NK-92 (cell line): Measurements from ENCODE around the gene SFTA2.

Experiments
- DNase-seq: peaks from one replicate; lab custom pipeline; 2025; ENCODE audit not compliant: unreplicated experiment; lab: John Stamatoyannopoulos, UW

Gene SFTA2

DNA sequence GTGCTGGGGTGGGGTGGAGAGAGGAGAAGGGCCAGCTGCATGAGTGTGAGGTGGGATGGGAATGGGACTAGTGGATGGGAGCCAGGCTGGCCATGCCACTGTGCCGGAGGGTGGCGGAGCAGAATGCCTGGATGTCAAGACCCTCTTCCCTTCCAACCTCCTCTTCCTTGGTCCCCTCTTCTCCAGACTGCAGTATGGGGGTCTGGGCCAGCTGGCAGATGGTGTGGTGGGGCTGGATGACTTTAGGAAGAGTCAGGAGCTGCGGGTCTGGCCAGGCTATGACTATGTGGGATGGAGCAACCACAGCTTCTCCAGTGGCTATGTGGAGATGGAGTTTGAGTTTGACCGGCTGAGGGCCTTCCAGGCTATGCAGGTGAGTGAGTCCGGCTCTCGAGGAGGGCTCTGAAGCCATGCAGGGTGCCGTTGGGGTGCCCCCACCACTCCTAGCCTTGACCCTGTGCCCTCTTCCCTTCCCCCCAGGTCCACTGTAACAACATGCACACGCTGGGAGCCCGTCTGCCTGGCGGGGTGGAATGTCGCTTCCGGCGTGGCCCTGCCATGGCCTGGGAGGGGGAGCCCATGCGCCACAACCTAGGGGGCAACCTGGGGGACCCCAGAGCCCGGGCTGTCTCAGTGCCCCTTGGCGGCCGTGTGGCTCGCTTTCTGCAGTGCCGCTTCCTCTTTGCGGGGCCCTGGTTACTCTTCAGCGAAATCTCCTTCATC lies 40.0 kb downstream of the SFTA2 start:
- no peak for DNase-seq

DNA sequence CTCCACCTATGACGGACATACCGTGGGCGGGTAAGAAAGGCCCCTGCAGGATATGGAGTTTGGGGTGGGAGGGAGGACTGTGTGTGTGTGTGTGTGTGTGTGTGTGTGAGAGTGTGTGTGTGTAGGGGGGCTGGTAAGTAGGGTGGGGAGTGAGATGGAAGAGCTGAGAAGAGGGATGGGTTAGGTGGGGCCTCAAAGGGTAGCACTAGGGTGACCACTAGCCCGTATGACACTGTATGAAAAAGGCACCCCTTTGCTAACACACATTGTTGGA lies 40.6 kb downstream of the SFTA2 start:
- DNase-seq = no peak

DNA sequence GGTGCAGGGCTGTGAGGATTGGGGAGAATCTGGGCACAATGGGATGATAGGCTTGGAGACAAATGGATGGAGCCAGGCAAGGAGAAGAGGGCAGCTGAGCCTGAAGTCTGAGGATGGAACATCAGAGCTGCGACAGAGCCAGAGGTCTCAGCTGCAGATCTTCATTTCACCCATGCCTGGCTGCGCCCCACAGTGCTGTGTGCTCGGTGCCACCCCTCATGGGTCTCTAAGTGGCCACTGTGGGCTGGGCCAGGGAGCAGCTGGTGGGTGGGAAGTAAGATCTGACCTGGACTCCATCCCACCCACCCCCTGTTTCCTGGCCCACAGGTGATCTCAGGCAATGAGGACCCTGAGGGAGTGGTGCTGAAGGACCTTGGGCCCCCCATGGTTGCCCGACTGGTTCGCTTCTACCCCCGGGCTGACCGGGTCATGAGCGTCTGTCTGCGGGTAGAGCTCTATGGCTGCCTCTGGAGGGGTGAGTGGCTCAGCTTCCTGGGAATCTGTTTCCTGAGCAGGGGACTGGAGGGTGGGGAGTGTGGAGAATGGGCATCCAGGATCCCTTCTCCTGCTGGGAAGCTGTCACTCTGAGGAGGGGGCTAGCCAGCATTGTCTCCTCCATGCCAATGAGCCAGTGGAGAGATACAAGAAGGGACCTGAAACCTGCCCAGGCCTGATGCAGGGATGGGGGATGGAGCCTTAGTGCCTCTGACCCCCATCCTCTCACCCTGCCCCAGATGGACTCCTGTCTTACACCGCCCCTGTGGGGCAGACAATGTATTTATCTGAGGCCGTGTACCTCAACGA lies 41.1 kb downstream of the SFTA2 start:
- no peak for DNase-seq

DNA sequence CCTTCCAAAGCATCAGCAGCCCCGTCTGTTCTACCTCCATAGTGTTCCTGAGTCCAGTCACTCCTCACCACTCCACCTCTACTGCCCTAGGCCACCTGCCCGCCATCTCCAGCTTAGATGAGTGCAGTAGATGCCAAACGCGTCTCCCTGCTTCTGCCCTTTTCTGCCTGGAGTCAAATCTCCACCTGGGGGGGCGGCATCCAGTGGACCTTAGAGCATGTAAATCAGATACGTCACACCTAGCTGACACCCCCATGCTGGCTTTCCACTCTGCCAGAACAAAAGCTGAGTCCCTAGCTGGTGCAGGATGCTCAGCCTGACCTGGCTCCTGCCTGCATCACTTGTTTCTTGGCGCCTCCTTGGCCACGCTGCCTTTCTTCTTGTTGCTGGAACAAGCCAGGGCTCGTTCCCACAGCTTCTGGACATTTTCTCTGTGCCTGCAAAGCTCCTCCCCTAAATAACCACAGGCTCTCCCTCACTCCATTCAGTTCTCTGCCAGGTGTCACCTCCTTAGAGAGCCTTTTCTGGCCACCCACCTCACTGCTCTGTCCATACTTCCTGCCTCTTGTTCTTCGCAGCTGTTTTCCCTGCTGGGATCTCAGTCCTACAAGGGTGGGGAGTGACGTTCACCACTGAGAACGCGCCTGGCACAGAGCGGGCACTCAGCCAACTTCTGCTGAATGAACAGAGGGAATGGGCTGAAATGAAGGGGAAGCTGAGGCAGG lies 41.9 kb downstream of the SFTA2 start:
- DNase-seq = no peak

DNA sequence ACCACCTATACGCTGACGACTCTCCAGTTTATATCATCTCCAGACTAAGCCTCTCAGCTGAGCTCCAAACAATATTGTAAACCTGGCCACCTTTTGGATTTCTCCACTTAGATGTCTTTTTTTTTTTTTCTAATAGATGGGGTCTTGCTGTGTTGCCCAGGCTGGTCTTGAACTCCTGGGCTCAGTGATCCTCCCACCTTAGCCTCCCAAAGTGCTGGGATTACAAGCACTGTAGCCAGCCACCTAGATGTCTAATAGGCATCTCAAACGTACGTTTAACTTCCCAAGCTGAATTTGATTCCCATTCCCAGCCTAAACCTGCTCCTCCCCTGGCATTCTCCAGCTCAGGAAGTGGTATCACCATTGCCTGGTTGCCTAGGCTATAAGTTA lies 42.5 kb downstream of the SFTA2 start:
- no peak for DNase-seq

DNA sequence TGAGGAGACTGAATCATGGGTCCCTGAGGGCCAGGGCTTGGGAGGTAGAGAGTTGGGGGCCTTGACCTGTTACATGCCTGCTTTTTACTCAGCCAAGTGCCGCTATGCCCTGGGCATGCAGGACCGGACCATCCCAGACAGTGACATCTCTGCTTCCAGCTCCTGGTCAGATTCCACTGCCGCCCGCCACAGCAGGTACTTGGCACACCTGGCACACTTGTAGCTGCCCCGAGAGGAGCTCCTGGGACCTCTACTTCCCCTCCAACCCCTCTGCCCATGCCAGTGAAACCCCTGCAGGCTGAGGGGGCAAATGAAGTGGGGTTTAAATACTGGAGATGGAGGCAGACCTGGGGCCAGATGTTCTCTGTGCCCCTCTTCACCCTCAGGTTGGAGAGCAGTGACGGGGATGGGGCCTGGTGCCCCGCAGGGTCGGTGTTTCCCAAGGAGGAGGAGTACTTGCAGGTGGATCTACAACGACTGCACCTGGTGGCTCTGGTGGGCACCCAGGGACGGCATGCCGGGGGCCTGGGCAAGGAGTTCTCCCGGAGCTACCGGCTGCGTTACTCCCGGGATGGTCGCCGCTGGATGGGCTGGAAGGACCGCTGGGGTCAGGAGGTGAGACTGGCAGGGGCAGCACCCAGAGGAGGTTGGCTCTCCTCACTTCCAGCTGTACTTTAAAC lies 43.0 kb downstream of the SFTA2 start:
- no peak for DNase-seq

DNA sequence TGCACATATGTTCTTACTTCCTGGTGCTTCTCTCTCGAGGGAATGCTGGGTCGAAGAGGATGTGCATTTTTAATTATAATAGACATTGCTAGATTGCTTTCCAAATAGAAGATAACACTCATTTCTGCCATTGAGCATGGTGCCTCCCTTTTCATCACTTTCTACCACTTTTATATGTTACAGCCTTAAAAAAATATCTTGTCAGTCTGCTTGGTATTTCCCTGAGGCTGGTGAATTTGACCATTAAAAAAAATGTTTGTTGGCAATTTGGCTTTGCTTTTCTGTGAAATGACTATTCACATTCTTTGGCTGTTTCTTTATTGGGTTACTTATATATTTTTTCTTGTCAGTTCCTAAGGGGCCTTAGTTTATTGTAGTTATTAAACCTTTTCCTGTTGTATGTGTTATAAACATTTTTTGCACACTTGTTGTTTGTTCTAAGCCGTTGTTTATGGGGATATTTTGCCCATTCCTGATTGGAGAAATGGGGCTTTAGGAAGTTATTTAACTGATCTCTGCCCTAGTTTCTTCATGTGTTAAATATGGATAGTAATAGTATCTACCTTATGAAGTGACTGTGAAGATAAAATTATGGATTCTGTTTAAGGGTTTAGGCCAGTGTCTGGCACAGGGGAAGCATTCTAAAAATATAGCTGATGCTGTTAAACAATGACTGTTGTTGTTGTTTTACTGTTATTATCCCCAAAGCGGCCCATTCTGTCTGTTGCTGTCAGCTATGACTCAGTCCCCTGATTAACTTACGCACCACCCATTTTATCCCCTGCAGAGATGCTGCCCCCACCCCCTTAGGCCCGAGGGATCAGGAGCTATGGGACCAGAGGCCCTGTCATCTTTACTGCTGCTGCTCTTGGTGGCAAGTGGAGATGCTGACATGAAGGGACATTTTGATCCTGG lies 43.8 kb downstream of the SFTA2 start:
- DNase-seq = no peak

DNA sequence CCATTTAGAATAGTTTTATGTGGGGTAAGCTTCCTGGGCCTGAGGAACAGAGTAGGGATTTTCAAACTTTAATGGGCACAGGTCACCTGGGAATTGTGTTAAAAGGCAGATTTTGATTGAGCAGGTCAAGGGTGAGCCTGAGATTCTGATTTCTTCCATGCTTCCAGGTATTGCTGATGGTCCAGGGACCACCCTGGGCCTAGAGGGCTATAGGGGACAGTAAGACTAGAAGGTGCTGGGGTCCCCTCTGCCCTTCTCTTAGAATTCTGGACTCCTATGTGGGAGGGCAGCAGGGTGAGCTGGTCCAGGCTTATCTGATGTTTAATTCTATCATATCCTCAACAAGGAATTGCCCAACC lies 45.1 kb downstream of the SFTA2 start:
- no peak for DNase-seq

DNA sequence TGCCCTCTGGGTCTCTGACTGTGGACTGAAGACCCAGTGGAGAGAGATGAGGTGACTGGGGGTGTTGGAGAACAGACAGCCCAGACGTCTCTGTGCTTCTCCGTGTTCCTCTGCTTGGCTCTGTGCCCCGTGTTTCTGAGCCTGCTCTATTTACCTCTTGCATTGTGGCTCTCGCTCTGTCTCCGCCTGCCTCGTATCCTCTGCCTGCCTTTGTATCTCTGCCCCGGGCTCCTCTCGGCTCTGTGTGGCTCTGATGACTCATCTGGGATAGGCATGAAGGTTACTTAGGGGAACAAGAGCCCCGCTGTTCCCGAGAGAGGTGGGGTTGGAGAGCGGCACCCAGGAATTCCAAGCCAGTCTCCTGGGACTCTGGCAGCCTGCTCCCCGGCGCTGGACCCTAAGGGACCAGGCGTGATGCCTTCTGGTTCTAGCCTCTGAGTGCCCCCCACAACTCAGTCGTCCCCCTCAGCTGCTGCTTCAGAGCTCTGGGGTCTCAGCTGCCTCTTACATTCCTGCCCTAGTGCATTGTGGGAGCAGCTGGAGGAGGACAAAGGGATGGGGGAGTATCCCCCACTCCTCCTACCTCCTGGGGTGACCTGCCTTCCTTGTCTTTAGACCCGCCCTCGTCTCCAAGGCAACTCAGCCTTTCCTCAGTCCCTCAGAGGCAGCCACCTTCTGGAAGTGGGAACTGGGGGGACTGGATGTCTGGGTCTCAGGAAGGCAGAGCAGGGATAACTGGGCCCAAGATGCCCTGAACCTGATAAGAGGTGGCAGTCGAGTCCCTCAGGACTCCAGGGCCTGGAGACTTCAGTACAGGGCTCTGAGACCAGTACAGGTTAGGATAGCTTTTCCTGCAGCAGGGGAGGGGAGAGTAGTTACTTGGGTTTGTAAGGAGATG lies 45.7 kb downstream of the SFTA2 start:
- no peak for DNase-seq

DNA sequence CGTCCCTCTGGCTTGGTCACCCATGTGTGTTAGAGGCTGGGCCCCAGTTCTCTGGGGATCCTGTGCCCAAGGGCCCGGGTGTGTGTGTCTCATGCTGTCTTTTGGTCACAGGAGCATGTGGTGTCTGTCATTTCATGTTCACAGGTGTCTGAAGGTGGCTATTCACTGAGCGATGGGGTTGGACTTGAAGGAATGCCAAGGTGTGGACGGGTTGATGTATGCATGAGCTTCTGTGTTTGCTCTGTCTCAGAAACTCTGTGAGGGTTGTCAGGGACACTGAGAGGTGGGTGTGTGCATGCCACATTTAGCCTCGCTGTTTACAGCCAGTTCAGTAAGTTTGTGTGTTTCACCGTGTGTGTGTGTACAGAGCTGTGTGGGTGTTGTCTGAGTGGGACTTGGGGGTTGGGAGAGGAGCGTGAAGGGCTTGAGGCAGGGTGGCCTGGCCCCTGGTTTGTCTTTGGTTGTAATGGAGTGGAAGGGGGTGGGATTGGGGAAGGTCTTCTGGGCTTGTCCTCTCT lies 46.4 kb downstream of the SFTA2 start:
- no peak for DNase-seq

DNA sequence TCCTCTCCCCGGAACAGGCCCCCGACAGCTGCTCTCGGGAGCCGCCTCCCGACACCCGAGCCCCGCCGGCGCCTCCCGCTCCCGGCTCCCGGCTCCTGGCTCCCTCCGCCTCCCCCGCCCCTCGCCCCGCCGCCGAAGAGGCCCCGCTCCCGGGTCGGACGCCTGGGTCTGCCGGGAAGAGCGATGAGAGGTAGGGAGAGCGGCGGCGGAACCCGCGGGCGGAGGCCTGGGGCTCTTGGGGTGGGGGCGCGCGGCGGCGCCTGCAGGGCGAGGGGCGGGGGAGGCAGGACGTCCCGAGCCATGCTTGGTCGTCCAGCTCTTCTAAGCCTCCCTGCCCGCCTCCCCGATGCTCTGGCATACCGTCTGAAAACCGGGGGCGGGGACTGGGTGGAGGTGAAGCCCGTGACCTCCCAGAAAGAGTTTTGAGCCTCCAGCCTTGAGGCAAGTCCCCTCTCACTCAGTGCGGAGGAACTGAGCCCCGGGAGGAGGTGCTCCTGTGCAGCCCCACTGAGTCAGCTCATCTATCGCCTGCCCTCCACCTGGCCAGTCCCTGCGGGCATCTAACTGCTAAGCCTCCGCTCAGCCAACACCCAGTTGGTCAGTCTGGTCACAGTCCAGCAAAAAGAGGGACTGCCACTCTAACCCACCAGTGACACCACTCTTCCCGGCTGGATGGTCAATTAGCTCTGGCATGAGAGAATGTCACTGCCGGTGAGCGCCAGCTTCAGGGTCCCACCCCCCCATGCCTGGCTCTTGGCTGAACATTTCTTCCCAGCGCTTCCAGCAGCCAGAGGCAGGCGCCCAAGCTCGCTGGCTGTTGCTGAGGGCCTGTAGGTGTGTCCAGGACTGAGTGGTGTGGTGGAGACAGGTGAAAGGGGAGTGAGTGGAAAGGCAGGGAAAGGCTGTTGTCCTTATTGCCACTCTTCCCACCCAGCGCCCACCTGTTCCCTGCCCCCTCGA lies 47.2 kb downstream of the SFTA2 start:
- DNase-seq = no peak

DNA sequence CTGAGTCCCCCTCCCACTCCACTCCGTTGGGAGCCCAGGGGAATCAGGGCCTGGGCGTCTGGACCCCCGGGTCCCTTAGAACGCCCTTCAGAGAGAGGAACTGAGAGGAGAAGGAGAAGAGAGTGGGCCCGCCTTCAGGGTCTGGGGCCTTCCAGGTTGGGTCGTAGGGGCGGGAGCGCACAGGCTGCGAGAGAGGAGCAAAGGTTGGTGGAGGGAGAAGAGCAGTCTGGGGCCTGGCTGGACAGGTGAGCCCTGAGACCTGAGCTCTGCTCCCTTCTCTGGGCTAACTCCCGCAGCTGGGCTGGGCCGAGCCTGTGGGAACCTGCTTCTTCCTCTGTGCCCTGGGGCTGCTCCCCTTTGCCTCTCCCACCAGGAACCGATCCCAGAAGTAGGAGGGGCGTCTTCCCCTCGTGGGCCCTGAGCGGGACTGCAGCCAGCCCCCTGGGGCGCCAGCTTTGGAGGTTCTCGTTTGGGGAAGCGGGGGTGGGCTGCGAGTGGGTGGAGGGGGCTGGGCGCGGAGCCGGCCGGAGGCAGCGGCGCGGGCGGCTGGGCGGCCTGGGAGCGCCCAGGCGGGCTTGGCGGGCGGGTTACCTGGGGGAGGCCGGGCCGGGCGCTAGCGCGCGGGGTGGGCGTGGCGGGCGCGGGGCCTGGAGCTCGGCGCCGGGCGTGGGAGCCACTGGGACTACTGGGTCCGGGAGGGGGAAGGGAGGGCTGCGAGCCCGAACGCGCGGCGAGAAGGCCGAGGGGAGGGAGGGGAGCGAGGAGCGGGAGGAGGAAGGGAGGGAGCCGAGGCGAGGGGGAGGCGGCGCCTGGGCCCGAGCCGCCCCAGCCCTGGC lies 48.1 kb downstream of the SFTA2 start, which contains the start of gene DDR1:
TSS of gene DDR1 (plus strand) at position 835 of the 836 bp plus-strand sequence. CDS start 4,211 bp downstream, outside the sequence.
- DNase-seq = no peak

DNA sequence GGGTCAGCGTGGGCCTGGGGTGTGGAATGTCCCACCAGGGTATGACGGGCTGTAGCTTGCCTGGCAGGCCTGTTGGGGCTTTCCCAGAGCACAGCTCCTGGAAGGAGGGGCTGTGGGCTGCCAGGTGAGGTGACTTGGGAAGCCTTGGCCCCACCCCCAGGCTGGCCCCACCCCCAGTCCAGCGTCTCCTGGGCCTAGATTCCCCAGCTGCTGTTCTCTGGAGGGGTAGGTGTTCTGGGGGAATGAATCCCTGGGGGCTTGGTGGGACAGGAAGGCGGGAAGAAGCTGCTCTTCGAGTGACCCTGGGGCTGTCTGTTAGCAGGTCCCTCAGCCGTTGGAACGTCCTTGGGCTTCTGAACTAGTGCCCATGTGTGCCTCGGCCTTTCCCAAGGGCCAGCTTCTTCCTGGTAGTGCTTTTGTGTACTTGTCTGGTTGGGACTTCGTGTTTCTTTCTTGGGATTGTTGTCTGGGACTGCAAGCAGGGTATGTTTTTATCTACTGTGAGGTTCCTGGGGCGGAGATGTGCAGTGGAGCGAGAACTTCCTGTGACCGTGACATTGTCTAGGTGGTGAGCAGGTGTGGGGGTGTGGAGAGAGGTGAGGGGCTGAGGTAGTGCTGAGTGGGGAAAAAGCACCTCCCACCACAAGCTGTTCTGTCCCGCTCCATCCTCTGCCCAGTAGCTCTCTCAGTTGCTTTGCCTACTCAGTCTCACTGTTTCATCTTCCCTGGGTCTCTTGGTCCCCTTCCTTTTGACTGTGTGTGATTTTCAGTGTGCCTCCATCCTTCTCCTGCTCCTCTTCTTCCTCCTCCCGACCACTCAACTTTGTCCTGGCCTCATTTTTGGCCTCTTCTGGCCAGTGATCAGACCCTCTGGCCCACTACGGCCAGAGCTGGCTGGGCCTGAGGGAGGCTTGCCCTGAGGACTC lies 48.9 kb downstream of the SFTA2 start:
- DNase-seq = no peak

DNA sequence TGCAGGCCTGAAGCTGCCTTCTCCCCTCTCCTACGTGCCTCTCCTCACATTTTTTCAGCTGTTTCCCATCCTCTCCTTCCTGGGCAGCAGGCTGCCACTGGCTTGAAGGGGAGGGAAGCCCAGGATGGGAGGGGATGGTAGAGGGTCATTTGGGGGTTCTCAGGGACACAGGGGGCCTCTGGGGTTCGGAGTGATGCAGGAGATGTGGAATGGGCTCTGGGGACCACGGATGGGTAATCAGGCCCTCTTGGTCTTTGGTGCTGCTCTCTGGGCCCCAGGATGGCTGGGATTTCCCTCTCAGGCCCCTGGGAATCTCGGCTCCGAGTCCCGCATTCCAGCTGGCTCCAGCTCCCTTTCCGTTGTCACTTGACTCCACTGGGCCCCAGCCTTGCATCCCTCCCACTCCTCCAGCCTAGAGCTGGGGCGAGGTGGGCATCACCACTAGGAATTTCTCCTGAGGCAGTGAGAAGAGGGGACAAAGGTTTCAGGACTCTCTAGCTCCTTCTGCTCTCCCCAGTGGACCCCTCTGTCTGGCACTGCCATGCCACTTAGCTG lies 49.7 kb downstream of the SFTA2 start:
- DNase-seq = no peak

DNA sequence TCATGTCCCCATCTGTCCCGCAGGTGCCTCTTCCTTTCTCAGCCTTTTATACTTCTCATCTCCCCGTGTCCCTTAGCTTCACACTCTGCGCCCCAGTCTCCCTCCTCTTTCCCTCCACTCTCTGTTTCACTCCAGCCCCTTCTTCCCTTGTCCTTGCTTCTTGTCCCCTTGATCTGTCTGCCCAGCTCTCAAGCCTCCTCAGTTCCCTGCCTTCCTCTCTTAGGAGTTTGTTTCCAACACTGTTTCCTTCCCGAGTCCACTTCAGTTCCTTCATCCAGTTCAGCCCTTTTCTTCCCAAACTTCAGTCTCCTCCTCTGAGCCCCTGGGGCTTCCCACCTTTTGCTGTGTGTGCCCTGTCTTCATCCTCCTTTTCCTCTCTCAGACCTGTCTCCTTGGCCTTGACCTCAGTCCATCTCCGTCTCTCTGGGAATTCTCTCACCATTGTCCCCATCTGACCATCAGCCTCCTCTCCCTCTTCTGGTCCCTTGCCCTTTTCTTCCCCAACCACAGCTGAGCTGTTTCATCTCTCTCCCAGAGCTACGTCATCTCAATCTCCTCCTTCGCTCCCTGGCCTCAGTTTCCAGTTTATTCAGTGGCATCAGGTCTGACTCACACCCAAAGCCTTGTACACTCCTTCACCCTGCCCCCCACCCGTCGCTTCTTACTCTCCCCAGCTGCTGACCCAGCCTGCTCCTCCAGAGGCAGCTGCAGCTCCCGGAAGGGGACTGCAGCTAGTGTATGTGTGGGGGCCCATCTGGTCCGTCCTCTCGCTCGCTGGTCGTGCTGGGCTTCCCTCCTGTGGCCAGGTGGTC lies 50.4 kb downstream of the SFTA2 start:
- no peak for DNase-seq
